PC-9 (cell line): ENCODE measurements around the gene TLE5. TPM values are rescaled to one million over a fixed set of nuclear protein-coding genes. Genes with fewer than 3 reads are reported as not detected.
"Not testable (repeated sequence)": the region's sequence is repeated elsewhere in the genome, so short reads cannot be mapped to it uniquely, and the experiment has no call there.

Experiments
- BruUV-seq: library from RNA; stranded (reverse); fragments of 400-500 nt; replicated peaks from 2 replicates; lab custom pipeline; 2021; lab: Mats Ljungman, UMichigan
- CTCF ChIA-PET: fragments of 300-600 bp; sonication (Branson Sonifier 250); formaldehyde crosslinking; loops from one replicate; lab custom pipeline; 2022; ENCODE audit warnings: antibody characterized with exemption; lab: Charles Lee
- POLR2A ChIA-PET: fragments of 300-600 bp; sonication (Branson Sonifier 250); formaldehyde crosslinking; loops from one replicate; lab custom pipeline; 2022; ENCODE audit warnings: antibody characterized with exemption; ENCODE audit not compliant: unreplicated experiment; lab: Charles Lee
- DNase-seq, 2 experiments: peaks; one replicate each; pipeline versions ENCODE4 v3.0.0 to v3.0.0-alpha.2; 2015 to 2022; ENCODE audit warnings: mixed read lengths in 1 of 2
- H2AFZ ChIP-seq: fragments of 200-600 bp; sonication (generic); 2 replicates; pipeline ENCODE4 v1.8.1; 2017; ENCODE audit warnings: antibody characterized with exemption
- H3F3A ChIP-seq: fragments of 200-600 bp; sonication (generic); 2 replicates; pipeline ENCODE4 v1.8.1; 2017; ENCODE audit warnings: antibody characterized with exemption, mild to moderate bottlenecking, low read depth; ENCODE audit not compliant: insufficient read depth
- H3K27ac ChIP-seq: fragments of 200-600 bp; sonication (generic); 2 replicates; pipeline ENCODE4 v1.6.1; 2016; ENCODE audit warnings: mixed run types
- H3K27me3 ChIP-seq: fragments of 200-600 bp; sonication (generic); 2 replicates; pipeline ENCODE4 v1.6.1; 2016; ENCODE audit warnings: low read depth, mixed run types; ENCODE audit not compliant: insufficient read depth
- H3K36me3 ChIP-seq: fragments of 200-600 bp; sonication (generic); 2 replicates; pipeline ENCODE4 v1.6.1; 2016; ENCODE audit warnings: low read depth, mixed run types
- H3K4me1 ChIP-seq: fragments of 200-600 bp; sonication (generic); replicated peaks from 2 replicates; pipeline ENCODE4 v1.6.1; 2016; ENCODE audit warnings: mixed run types; ENCODE audit not compliant: insufficient read depth
- H3K4me2 ChIP-seq: fragments of 200-600 bp; sonication (generic); 2 replicates; pipeline ENCODE4 v1.6.1; 2017; ENCODE audit warnings: mixed run types
- H3K4me3 ChIP-seq: fragments of 200-600 bp; sonication (generic); 2 replicates; pipeline ENCODE4 v1.6.1; 2016; ENCODE audit warnings: mixed run types
- H3K79me2 ChIP-seq: fragments of 200-600 bp; sonication (generic); 2 replicates; pipeline ENCODE4 v1.6.1; 2017; ENCODE audit warnings: low read depth, mixed run types
- H3K9me2 ChIP-seq: fragments of 200-600 bp; sonication (generic); 2 replicates; pipeline ENCODE4 v1.8.1; 2017; ENCODE audit warnings: mild to moderate bottlenecking; ENCODE audit not compliant: insufficient read depth
- H3K9me3 ChIP-seq: fragments of 200-600 bp; sonication (generic); 2 replicates; pipeline ENCODE4 v1.8.1; 2016; ENCODE audit warnings: low read depth; ENCODE audit not compliant: insufficient read depth
- H4K20me1 ChIP-seq: fragments of 200-600 bp; sonication (generic); 2 replicates; pipeline ENCODE4 v1.8.1; 2017; ENCODE audit not compliant: insufficient read depth
- EZH2 ChIP-seq: fragments of 200-600 bp; sonication (generic); IDR thresholded peaks from 2 replicates; pipeline ENCODE4 v1.8.0; 2017; ENCODE audit warnings: antibody characterized with exemption, low read depth
- intact Hi-C: fragments of 100-400 bp; cut with micrococcal nuclease; formaldehyde crosslinking; loops from one replicate; pipeline ENCODE4 v1.10.0; 2022; ENCODE audit not compliant: unreplicated experiment
- total RNA-seq: library from RNA; stranded (reverse); gene quantifications from 2 replicates; pipeline ENCODE4 v1.2.3, GENCODE V29; 2021
- TF ChIP-seq, protein P1 (sequence below): fragments of 200-600 bp; sonication (generic); conservative IDR thresholded peaks from 2 replicates; pipeline ENCODE4 v1.6.1; 2017; ENCODE audit warnings: mixed run types, antibody characterized with exemption, mild to moderate bottlenecking, moderate library complexity

The TLE5 gene
- total RNA-seq, 1 experiment from 2014 or later, result 217 TPM

DNA sequence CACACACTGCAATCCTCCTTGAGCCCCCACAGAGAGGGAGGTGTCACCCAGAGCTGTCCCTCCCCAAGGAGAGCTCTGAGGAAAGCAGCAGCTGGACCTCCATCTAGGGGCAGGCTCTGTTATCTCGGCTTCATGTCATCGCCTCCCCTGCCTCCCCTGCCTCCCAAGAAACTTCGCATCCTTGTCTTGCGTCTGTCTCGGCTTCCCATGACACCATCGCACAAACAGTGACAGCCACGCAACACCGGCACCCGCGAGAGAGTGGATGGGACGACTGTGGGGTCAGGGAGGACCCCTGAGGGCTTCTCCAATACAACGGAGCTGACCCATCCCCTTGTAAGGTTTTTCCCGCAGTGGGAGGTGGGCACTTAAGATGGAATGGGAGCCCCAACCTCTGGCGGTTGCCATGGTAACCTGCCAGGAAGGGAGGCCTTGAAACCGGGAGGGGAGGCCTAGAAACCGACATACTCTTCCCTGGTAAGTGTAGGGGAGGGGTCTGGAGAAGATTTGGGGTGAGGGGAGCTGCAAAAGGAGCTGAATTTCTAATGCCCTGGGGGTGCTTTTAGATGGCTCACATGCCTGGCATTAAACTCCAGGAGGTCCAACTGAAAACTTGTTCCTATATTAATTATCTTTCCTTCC is 49.6 kb downstream of the TLE5 start:
- no TSS peak for BruUV-seq
- ChIA-PET POLR2A (interaction anchor here (0.7 kb wide), 1 partner anchor 20 kb away, joined by 3 read pairs; no protein-coding TSS in a partner anchor), CTCF (no interaction called here)
- TF ChIP-seq, protein P1, sequence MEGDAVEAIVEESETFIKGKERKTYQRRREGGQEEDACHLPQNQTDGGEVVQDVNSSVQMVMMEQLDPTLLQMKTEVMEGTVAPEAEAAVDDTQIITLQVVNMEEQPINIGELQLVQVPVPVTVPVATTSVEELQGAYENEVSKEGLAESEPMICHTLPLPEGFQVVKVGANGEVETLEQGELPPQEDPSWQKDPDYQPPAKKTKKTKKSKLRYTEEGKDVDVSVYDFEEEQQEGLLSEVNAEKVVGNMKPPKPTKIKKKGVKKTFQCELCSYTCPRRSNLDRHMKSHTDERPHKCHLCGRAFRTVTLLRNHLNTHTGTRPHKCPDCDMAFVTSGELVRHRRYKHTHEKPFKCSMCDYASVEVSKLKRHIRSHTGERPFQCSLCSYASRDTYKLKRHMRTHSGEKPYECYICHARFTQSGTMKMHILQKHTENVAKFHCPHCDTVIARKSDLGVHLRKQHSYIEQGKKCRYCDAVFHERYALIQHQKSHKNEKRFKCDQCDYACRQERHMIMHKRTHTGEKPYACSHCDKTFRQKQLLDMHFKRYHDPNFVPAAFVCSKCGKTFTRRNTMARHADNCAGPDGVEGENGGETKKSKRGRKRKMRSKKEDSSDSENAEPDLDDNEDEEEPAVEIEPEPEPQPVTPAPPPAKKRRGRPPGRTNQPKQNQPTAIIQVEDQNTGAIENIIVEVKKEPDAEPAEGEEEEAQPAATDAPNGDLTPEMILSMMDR, result no peak
- Histone ChIP-seq H3K36me3 (no peaks in the 10 kb centered on the region), H4K20me1 (no peaks in the 10 kb centered on the region), H2AFZ (no peak overlapping the region), H3K9me3 (no peaks in the 10 kb centered on the region), H3K79me2 (no peaks in the 10 kb centered on the region), H3K27me3 (no peaks in the 10 kb centered on the region), H3K9me2 (no peaks in the 10 kb centered on the region), H3K4me2 (no peak overlapping the region), H3K27ac (no peak overlapping the region), H3F3A (no peaks in the 10 kb centered on the region), H3K4me1 (no peaks in the 10 kb centered on the region), H3K4me3 (no peak overlapping the region)
- no peak for DNase-seq
- intact Hi-C loops, result no loop called here

DNA sequence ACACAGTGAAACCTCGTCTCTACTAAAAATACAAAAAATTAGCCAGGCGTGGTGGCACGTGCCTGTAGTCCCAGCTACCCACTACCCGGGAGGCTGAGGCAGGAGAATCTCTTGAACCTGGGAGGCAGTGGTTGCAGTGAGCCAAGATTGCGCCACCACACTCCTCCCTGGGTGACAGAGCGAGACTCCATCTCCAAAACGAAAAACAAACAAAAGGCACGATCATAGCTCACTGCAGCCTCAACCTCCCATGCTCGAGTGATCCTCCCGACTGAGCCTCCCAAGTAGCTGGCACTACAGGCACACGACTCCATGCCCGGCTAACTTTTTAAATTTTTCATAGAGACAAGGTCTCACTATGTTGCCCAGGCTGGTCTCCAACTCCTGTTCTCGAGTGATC is 50.2 kb downstream of the TLE5 start:
- CTCF ChIA-PET, H3K9me3 ChIP-seq, H3K27me3 ChIP-seq, H3F3A ChIP-seq, H2AFZ ChIP-seq, H3K4me2 ChIP-seq, POLR2A ChIA-PET, H3K4me1 ChIP-seq, H3K36me3 ChIP-seq, BruUV-seq, H3K79me2 ChIP-seq, H4K20me1 ChIP-seq, H3K27ac ChIP-seq, H3K9me2 ChIP-seq, DNase-seq, H3K4me3 ChIP-seq, intact Hi-C loops: not testable (repeated sequence)

- no peak for DNase-seq
- Histone ChIP-seq H3K27ac (no peak overlapping the region), H3K9me2 (no peaks in the 10 kb centered on the region), H3K79me2 (no peaks in the 10 kb centered on the region), H3K36me3 (no peaks in the 10 kb centered on the region), H3K4me1 (no peaks in the 10 kb centered on the region), H3F3A (no peaks in the 10 kb centered on the region), H3K9me3 (no peaks in the 10 kb centered on the region), H3K27me3 (no peaks in the 10 kb centered on the region), H3K4me3 (no peak overlapping the region), H3K4me2 (no peak overlapping the region), H4K20me1 (no peaks in the 10 kb centered on the region), H2AFZ (no peak overlapping the region)
- POLR2A ChIA-PET, result no interaction called here
- intact Hi-C loops, result no loop called here
- CTCF ChIA-PET, result no interaction called here
- TF ChIP-seq EZH2, result no peak
- TF ChIP-seq, protein P1, result no peak
- BruUV-seq, result no TSS peak
Measured at GRCh38 chr19:3010871-3011270, 51.4 kb downstream of the TLE5 start.

DNA sequence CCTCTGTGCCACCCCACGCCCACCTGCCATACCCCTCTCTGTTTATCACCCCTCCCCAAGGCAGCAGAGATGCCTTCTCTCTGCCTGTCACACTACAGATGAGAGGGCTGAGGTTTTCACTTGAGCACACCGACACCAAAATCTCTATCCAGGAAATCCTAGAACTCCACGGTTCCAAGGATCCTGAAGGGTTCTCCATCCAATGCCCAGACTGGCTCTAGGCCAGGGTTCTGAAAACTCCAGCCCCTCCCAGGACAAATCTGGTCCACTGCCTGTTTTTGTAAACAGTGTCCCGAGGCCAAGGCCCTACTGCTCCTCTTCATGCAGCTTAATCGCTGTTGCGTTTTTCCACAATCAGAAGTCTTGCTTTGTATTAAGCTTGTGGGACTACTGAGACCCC is 53.3 kb downstream of the TLE5 start:
- Histone ChIP-seq H3K4me2 (no peak overlapping the region), H3K27ac (no peak overlapping the region), H3K79me2 (no peaks in the 10 kb centered on the region), H3K4me3 (no peak overlapping the region), H3K27me3 (no peaks in the 10 kb centered on the region), H4K20me1 (no peaks in the 10 kb centered on the region), H3K36me3 (no peaks in the 10 kb centered on the region), H3K9me2 (no peaks in the 10 kb centered on the region), H3K4me1 (no peaks in the 10 kb centered on the region), H3K9me3 (no peaks in the 10 kb centered on the region), H2AFZ (no peak overlapping the region), H3F3A (no peaks in the 10 kb centered on the region)
- ChIA-PET POLR2A (no interaction called here), CTCF (no interaction called here)
- BruUV-seq, result no TSS peak
- no peak for DNase-seq
- TF ChIP-seq, protein P1, result no peak
- TF ChIP-seq EZH2, result no peak
- intact Hi-C loops, result no loop called here
